HS-5 (cell line): ENCODE data around the gene UBE2D3.
"Not testable (repeated sequence)": the region's sequence is repeated elsewhere in the genome, so short reads cannot be mapped to it uniquely, and the experiment has no call there.

ENCODE experiments used
- DNase-seq: peaks from one replicate; pipeline ENCODE4 v3.0.0-alpha.2; 2012; ENCODE audit warnings: low read depth

Gene UBE2D3

GRCh38 chr4:102829803-102830202 lies 2.5 kb upstream of the UBE2D3 start:
- DNase-seq, result no peak

- DNase-seq, result no peak
These were observed 1.1 kb upstream of the UBE2D3 start for GRCh38 chr4:102828497-102828808.

GRCh38 chr4:102827674-102828496 lies 534 bp upstream of the UBE2D3 start:
- peak; percentile 98 for DNase-seq

- no peak for DNase-seq
These were observed 1.1 kb downstream of the UBE2D3 start for GRCh38 chr4:102826105-102826889.

GRCh38 chr4:102825261-102826091 lies 1.9 kb downstream of the UBE2D3 start:
- DNase-seq, result peak; percentile 60

GRCh38 chr4:102824398-102824797 lies 3.0 kb downstream of the UBE2D3 start:
- DNase-seq, result no peak

- DNase-seq, result no peak
These were observed 3.5 kb downstream of the UBE2D3 start for GRCh38 chr4:102823897-102824296.

GRCh38 chr4:102823464-102823863 lies 3.9 kb downstream of the UBE2D3 start:
- DNase-seq, result no peak

GRCh38 chr4:102819588-102820365 lies 7.6 kb downstream of the UBE2D3 start:
- DNase-seq, result no peak

GRCh38 chr4:102819100-102819499 lies 8.3 kb downstream of the UBE2D3 start:
- not testable (repeated sequence) for DNase-seq

- no peak for DNase-seq
These were observed 9.6 kb downstream of the UBE2D3 start for GRCh38 chr4:102817613-102818268.

- no peak for DNase-seq
These were observed 10.2 kb downstream of the UBE2D3 start for GRCh38 chr4:102817021-102817605.

GRCh38 chr4:102815981-102816380 lies 11.4 kb downstream of the UBE2D3 start:
- DNase-seq, result peak; percentile 88

GRCh38 chr4:102809691-102810090 lies 17.7 kb downstream of the UBE2D3 start:
- no peak for DNase-seq

GRCh38 chr4:102809190-102809589 lies 18.2 kb downstream of the UBE2D3 start:
- no peak for DNase-seq

GRCh38 chr4:102808009-102808408 lies 19.3 kb downstream of the UBE2D3 start:
- no peak for DNase-seq

- DNase-seq, result no peak
These were observed 20.0 kb downstream of the UBE2D3 start for GRCh38 chr4:102807345-102807744.

GRCh38 chr4:102799816-102800215 lies 27.5 kb downstream of the UBE2D3 start:
- no peak for DNase-seq

GRCh38 chr4:102794999-102795398 lies 32.4 kb downstream of the UBE2D3 start:
- DNase-seq, result no peak

- no peak for DNase-seq
These were observed 34.9 kb downstream of the UBE2D3 start for GRCh38 chr4:102792361-102792936.
